DOHH2 (cell line): Measurements from ENCODE around the gene RIMS3.
A peak's percentile ranks its signal among the peaks of the same experiment; 100 is the strongest.

Experiments used
- EZH2phosphoT487 ChIP-seq: fragments of 200-600 bp; sonication (generic); IDR thresholded peaks from 2 replicates; pipeline ENCODE4 v1.6.1; 2017; ENCODE audit warnings: borderline replicate concordance, mild to moderate bottlenecking, antibody characterized with exemption, low read length, moderate library complexity, mixed read lengths
- TF ChIP-seq, protein P1 (sequence below): fragments of 200-600 bp; sonication (generic); IDR thresholded peaks from one replicate; pipeline ENCODE4 v1.5.1; 2014; ENCODE audit warnings: antibody characterized with exemption, mild to moderate bottlenecking, low read depth, low read length; ENCODE audit not compliant: poor library complexity, severe bottlenecking

DNA sequence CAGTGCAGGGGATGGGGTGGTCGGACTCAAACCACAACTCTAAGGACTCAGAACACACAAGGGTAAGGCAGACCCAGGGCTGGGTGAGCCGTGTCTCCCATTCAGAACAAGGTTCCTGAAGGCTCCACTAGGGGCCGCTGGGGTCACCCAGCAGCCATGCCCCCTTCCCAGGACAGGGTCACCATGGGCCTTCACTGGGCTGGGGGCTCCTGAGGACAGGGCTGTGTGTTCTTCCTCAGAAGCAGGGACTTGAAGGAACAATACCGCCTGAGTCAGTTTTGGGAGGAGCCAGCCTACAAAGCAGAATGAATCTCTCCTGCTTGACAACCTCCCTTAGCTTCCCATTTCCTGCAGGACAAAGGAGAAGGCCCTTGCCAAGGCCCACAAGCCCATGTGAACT is 15.4 kb downstream of the RIMS3 start:
- TF ChIP-seq, protein P1, sequence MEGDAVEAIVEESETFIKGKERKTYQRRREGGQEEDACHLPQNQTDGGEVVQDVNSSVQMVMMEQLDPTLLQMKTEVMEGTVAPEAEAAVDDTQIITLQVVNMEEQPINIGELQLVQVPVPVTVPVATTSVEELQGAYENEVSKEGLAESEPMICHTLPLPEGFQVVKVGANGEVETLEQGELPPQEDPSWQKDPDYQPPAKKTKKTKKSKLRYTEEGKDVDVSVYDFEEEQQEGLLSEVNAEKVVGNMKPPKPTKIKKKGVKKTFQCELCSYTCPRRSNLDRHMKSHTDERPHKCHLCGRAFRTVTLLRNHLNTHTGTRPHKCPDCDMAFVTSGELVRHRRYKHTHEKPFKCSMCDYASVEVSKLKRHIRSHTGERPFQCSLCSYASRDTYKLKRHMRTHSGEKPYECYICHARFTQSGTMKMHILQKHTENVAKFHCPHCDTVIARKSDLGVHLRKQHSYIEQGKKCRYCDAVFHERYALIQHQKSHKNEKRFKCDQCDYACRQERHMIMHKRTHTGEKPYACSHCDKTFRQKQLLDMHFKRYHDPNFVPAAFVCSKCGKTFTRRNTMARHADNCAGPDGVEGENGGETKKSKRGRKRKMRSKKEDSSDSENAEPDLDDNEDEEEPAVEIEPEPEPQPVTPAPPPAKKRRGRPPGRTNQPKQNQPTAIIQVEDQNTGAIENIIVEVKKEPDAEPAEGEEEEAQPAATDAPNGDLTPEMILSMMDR = peak; percentile 67
- no peak for TF ChIP-seq EZH2phosphoT487
